GM12878 (cell line): ENCODE measurements around the gene OS9. TPM values are rescaled to one million over a fixed set of nuclear protein-coding genes. Genes with fewer than 3 reads are reported as not detected.

ENCODE experiments used
- ATAC-seq: fragments of 200-7000 bp; cut with Tn5 transposase; 3 replicates; pipeline ENCODE4 v1.9.1; 2020; ENCODE audit warnings: mild to moderate bottlenecking, moderate library complexity
- BruUV-seq: library from RNA; stranded (reverse); fragments of 400-500 nt; replicated peaks from 2 replicates; lab custom pipeline; 2021; lab: Mats Ljungman, UMichigan
- CTCF ChIA-PET: fragments of 300-600 bp; sonication (Branson Sonifier 250); formaldehyde crosslinking; extraction: SDS; loops from one replicate; lab custom pipeline; 2021; ENCODE audit warnings: inconsistent platforms; lab: Yijun Ruan, JAX
- POLR2A ChIA-PET: fragments of 350-600 bp; formaldehyde crosslinking; extraction: SDS; loops from one replicate; lab custom pipeline; 2021; ENCODE audit warnings: inconsistent platforms; lab: Charles Lee
- RAD21 ChIA-PET: fragments of 300-600 bp; sonication (Branson Sonifier 250); formaldehyde crosslinking; loops from one replicate; lab custom pipeline; 2023; ENCODE audit warnings: antibody characterized with exemption; ENCODE audit not compliant: unreplicated experiment; lab: Charles Lee
- SMC1A ChIA-PET: fragments of 300-600 bp; sonication (Branson Sonifier 250); formaldehyde crosslinking; loops from one replicate; lab custom pipeline; 2023; ENCODE audit not compliant: unreplicated experiment, uncharacterized antibody; lab: Charles Lee
- DNase-seq: peaks from one replicate; pipeline ENCODE4 v3.0.0-alpha.2; 2011; ENCODE audit warnings: low read depth, low spot score
- FAIRE-seq: peaks from 3 replicates; lab custom pipeline; 2011; peaks lifted over from hg19 to GRCh38; lab: Jason Lieb, UNC
- H2AFZ ChIP-seq: 2 replicates; pipeline ENCODE4 v1.6.0; 2011; ENCODE audit warnings: low read depth, low read length, control low read depth; ENCODE audit not compliant: control insufficient read depth
- H3K27ac ChIP-seq: 2 replicates; pipeline ENCODE4 v1.5.1; 2011; ENCODE audit warnings: control low read depth; ENCODE audit not compliant: control insufficient read depth, insufficient read depth
- H3K27me3 ChIP-seq, 2 experiments: replicated peaks in 1 of 2; 2 replicates each; pipeline versions ENCODE4 v1.6.0 to v1.6.1; 2011; ENCODE audit warnings: low read length in 1 of 2; ENCODE audit not compliant: control insufficient read depth in 2 of 2, insufficient read depth in 2 of 2
- H3K36me3 ChIP-seq, 2 experiments: 2 replicates each; pipeline ENCODE4 v1.5.1; 2011; ENCODE audit warnings: low read length in 1 of 2; ENCODE audit not compliant: control insufficient read depth in 2 of 2, insufficient read depth in 2 of 2
- H3K4me1 ChIP-seq: 2 replicates; pipeline ENCODE4 v1.6.1; 2011; ENCODE audit warnings: mild to moderate bottlenecking, low read length, moderate library complexity, mixed read lengths; ENCODE audit not compliant: control insufficient read depth, insufficient read depth
- H3K4me2 ChIP-seq: 2 replicates; pipeline ENCODE4 v1.6.0; 2011; ENCODE audit warnings: control low read depth; ENCODE audit not compliant: control insufficient read depth, insufficient read depth
- H3K4me3 ChIP-seq: fragments of 200-600 bp; sonication (generic); 2 replicates; pipeline ENCODE4 v1.5.1; 2016
- H3K79me2 ChIP-seq: 2 replicates; pipeline ENCODE4 v1.6.0; 2011; ENCODE audit warnings: low read length; ENCODE audit not compliant: control insufficient read depth, insufficient read depth
- H3K9ac ChIP-seq: 2 replicates; pipeline ENCODE4 v1.8.0; 2011; ENCODE audit warnings: low read length, control low read depth, mixed read lengths; ENCODE audit not compliant: control insufficient read depth, insufficient read depth
- H3K9me3 ChIP-seq: replicated peaks from 3 replicates; pipeline ENCODE4 v1.5.1; 2011; ENCODE audit warnings: mild to moderate bottlenecking, low read length; ENCODE audit not compliant: control insufficient read depth, insufficient read depth
- H4K20me1 ChIP-seq: 2 replicates; pipeline ENCODE4 v1.6.0; 2011; ENCODE audit not compliant: control insufficient read depth, insufficient read depth
- BHLHE40 ChIP-seq, 2 experiments: fragments of 450-650 bp in 1 of 2; IDR thresholded peaks; 2 replicates each; pipeline ENCODE4 v1.6.1; 2011 to 2017; ENCODE audit warnings: low read depth in 2 of 2, borderline replicate concordance in 1 of 2, improper control_type of control experiment in 1 of 2, low read length in 1 of 2, mild to moderate bottlenecking in 1 of 2
- CBFB ChIP-seq: IDR thresholded peaks from 2 replicates; pipeline ENCODE4 v1.6.1; 2016; ENCODE audit warnings: antibody characterized with exemption, low read depth
- E4F1 ChIP-seq: fragments of 450-650 bp; IDR thresholded peaks from 2 replicates; pipeline ENCODE4 v1.6.1; 2018; ENCODE audit warnings: borderline replicate concordance, mild to moderate bottlenecking; ENCODE audit not compliant: partially characterized antibody
- EGR1 ChIP-seq, 2 experiments: IDR thresholded peaks; 1 replicate in 1 of 2; 2 replicates in 1 of 2; pipeline ENCODE4 v1.6.1; 2011 to 2012; ENCODE audit warnings: low read depth in 2 of 2, low read length in 2 of 2, borderline replicate concordance in 1 of 2, mild to moderate bottlenecking in 1 of 2, moderate library complexity in 1 of 2
- IKZF1 ChIP-seq: fragments of 450-650 bp; conservative IDR thresholded peaks from 2 replicates; pipeline ENCODE4 v1.6.1; 2017; ENCODE audit warnings: antibody characterized with exemption, mild to moderate bottlenecking
- NFIC ChIP-seq: IDR thresholded peaks from 2 replicates; pipeline ENCODE4 v1.6.1; 2012; ENCODE audit warnings: low read depth, mild to moderate bottlenecking, inconsistent platforms, low read length, moderate library complexity
- PRDM15 ChIP-seq: fragments of 450-650 bp; formaldehyde crosslinking; IDR thresholded peaks from 2 replicates; pipeline ENCODE4 v1.4.0; 2020; ENCODE audit warnings: mild to moderate bottlenecking, moderate library complexity
- RUNX3 ChIP-seq: IDR thresholded peaks from 2 replicates; pipeline ENCODE4 v1.6.1; 2012; ENCODE audit warnings: low read length, inconsistent platforms
- WGBS: methylation state at CpG from one replicate; pipeline ENCODE4 v1.1.6; 2016; ENCODE audit warnings: low lambda C conversion rate; ENCODE audit not compliant: insufficient replicate concordance, insufficient coverage; ENCODE audit errors: missing lambda C conversion rate; 5-methylcytosine and 5-hydroxymethylcytosine counted together
- in situ Hi-C: fragments of 300-500 bp; cut with MboI; formaldehyde crosslinking; loops from 9 replicates; pipeline ENCODE4 v1.14.3; 2018; ENCODE audit warnings: mixed read lengths
- intact Hi-C: fragments of 100-400 bp; cut with micrococcal nuclease; formaldehyde crosslinking; loops from one replicate; pipeline ENCODE4 v1.14.2; 2022; ENCODE audit not compliant: unreplicated experiment
- polyA plus RNA-seq, 11 experiments: library from polyadenylated mRNA; depleted of rRNA in 4 of 11; unstranded in 6 of 11; stranded (reverse) in 5 of 11; fragments of >200 nt; fragmentation: Nextera tagmentation in 4 of 11; fragmentation: Illumina TruSeq in 1 of 11; extraction: Ambion mirVana in 4 of 11; extraction: Trizol in 1 of 11; gene quantifications; 1 replicate in 1 of 11; 2 replicates in 10 of 11; pipeline versions ENCODE4 v1.2.1 to v1.2.3, GENCODE V29; 2011 to 2016; ENCODE audit warnings: inconsistent platforms in 2 of 11, missing spikeins in 2 of 11, low read depth in 1 of 11
- total RNA-seq, 4 experiments: library from RNA; depleted of rRNA in 3 of 4; stranded (reverse); fragments of >200 nt in 3 of 4; fragmentation: Illumina TruSeq in 1 of 4; extraction: Trizol in 1 of 4; gene quantifications; 2 replicates each; pipeline versions ENCODE4 v1.2.1 to v1.2.3, GENCODE V29; 2013 to 2021
- TF ChIP-seq, protein P1 (sequence below): fragments of 450-650 bp; IDR thresholded peaks from 2 replicates; pipeline ENCODE4 v1.6.1; 2017; ENCODE audit warnings: mild to moderate bottlenecking
- TF ChIP-seq, protein P2 (sequence below): IDR thresholded peaks from 2 replicates; pipeline ENCODE4 v1.6.1; 2012; ENCODE audit warnings: low read depth, low read length, improper control_type of control experiment

Gene OS9
- total and polyA plus RNA-seq, 10 of the 15 experiments (the other 5 are each of a cell fraction or from before 2014, with no cell fraction given) = 5.2 to 106 (median 79.1) TPM

DNA sequence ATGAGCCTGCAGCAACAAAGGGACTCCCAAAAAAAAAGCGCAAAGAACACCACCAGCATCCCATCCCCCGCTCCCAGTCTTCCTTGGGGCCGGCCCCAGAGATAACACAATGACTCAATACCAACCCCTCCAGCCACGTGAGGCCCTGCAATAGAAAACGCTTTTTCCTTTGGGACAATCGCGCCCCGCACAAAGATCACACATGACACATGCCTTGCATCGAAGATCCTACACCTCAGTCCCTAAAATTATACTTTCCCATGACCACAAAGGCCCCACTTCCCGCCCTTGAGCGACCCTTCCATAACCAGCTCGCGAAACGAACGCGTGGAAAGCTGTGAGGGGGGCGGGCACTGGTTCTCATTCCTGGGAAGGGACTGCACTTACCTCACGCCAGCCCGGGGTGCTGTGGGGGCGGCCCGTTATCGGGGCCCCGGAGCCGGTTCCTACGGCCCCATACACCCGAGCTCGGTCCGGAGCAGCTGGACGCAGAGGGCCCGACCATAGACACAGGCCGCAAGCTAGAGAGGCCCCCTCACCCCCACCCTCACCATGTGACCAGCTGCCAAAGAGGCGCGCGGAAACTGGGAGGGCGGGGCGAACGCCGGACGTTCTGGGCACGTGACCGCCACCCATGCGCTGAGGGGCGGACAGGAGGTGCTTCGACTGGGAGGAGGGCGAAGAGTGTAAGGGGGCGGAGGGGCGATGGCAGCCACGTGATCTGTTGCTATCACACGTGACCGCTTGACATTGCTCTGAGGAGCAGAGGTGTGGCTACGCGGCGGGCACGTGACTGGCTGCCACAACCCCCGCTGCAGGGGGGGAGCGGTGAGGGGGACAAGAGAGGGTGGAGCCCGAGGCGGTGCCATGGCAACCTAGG is 58.1 kb downstream of the OS9 start, which contains the start of gene CDK4:
TSS of gene CDK4 (minus strand) at position 523 of the 880 bp plus-strand sequence. CDS start 593 bp downstream, outside the sequence.
- Histone ChIP-seq H3K9me3 (no peaks in the 10 kb centered on the region), H3K9ac (peak within 1 kb of the TSS; percentile 99), H3K27me3 (no peaks in the 10 kb centered on the region), H3K4me3 (peak within 1 kb of the TSS; percentile 79), H4K20me1 (no peaks in the 10 kb centered on the region), H3K4me1 (peaks cover 27% of the 10 kb centered on the region), H3K27ac (peak within 1 kb of the TSS; percentile 94), H3K79me2 (peaks cover 30% of the 10 kb centered on the region), H3K4me2 (peak within 1 kb of the TSS; percentile 78), H2AFZ (peak within 1 kb of the TSS; percentile 83), H3K36me3 (peaks cover 6 to 7% of the 10 kb centered on the region in 2 experiments)
- TSS peak; percentile 89 for BruUV-seq
- ATAC-seq (peak; percentile 85), DNase-seq (peak; percentile 99), FAIRE-seq (peak; percentile 95)
- POLR2A ChIA-PET = interaction anchor here (0.6 to 1.2 kb wide), 3 partner anchors 10 to 29 kb away, joined by 4 to 18 read pairs (median 4); no protein-coding TSS in a partner anchor
- CTCF ChIA-PET = interaction anchor here (0.7 to 1.2 kb wide), 4 partner anchors 8 to 143 kb away, joined by 3 read pairs; no protein-coding TSS in a partner anchor
- in situ Hi-C loops = no loop called here
- RAD21 ChIA-PET = interaction anchor here (0.6 to 1.1 kb wide), 5 partner anchors 10 to 189 kb away, joined by 3 to 5 read pairs (median 3); no protein-coding TSS in a partner anchor
- 0% methylated on average over 56 of the region's 58 CpGs for whole genome bisulfite sequencing
- intact Hi-C loops = loop anchor here (10.0 kb wide), 1 partner anchor 277 kb away; the partner anchor contains the start of gene ARHGAP9
- SMC1A ChIA-PET = no interaction called here
- TF ChIP-seq, protein P1, sequence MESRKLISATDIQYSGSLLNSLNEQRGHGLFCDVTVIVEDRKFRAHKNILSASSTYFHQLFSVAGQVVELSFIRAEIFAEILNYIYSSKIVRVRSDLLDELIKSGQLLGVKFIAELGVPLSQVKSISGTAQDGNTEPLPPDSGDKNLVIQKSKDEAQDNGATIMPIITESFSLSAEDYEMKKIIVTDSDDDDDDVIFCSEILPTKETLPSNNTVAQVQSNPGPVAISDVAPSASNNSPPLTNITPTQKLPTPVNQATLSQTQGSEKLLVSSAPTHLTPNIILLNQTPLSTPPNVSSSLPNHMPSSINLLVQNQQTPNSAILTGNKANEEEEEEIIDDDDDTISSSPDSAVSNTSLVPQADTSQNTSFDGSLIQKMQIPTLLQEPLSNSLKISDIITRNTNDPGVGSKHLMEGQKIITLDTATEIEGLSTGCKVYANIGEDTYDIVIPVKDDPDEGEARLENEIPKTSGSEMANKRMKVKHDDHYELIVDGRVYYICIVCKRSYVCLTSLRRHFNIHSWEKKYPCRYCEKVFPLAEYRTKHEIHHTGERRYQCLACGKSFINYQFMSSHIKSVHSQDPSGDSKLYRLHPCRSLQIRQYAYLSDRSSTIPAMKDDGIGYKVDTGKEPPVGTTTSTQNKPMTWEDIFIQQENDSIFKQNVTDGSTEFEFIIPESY = no peak
- peak; percentile 82 for TF ChIP-seq IKZF1
- TF ChIP-seq RUNX3 = peak; percentile 50
- TF ChIP-seq CBFB = peak; percentile 88; the same call in 1 of the 2 replicates
- TF ChIP-seq E4F1 = no peak
- TF ChIP-seq NFIC = peak; percentile 65
- TF ChIP-seq, protein P2, sequence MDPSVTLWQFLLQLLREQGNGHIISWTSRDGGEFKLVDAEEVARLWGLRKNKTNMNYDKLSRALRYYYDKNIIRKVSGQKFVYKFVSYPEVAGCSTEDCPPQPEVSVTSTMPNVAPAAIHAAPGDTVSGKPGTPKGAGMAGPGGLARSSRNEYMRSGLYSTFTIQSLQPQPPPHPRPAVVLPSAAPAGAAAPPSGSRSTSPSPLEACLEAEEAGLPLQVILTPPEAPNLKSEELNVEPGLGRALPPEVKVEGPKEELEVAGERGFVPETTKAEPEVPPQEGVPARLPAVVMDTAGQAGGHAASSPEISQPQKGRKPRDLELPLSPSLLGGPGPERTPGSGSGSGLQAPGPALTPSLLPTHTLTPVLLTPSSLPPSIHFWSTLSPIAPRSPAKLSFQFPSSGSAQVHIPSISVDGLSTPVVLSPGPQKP = 0 out of 2 replicates have a peak, but pooled peaks have one; percentile 28
- TF ChIP-seq EGR1 (IDR thresholded peaks at IDR 0.05; ENCODE audit: borderline replicate concordance in 1 of 2, low read depth in 2 of 2, low read length in 2 of 2) = peak; percentile 4 to 77
- TF ChIP-seq BHLHE40 (IDR thresholded peaks at IDR 0.05; ENCODE audit: borderline replicate concordance in 1 of 2, low read depth in 2 of 2, low read length in 1 of 2) = peak; percentile 98 to 100
- TF ChIP-seq PRDM15 (CRISPR knock-in tag) = no peak
